ENCODE measurements around the gene NKG7.
A peak's percentile ranks its signal among the peaks of the same experiment; 100 is the strongest.

NKG7 gene

DNA sequence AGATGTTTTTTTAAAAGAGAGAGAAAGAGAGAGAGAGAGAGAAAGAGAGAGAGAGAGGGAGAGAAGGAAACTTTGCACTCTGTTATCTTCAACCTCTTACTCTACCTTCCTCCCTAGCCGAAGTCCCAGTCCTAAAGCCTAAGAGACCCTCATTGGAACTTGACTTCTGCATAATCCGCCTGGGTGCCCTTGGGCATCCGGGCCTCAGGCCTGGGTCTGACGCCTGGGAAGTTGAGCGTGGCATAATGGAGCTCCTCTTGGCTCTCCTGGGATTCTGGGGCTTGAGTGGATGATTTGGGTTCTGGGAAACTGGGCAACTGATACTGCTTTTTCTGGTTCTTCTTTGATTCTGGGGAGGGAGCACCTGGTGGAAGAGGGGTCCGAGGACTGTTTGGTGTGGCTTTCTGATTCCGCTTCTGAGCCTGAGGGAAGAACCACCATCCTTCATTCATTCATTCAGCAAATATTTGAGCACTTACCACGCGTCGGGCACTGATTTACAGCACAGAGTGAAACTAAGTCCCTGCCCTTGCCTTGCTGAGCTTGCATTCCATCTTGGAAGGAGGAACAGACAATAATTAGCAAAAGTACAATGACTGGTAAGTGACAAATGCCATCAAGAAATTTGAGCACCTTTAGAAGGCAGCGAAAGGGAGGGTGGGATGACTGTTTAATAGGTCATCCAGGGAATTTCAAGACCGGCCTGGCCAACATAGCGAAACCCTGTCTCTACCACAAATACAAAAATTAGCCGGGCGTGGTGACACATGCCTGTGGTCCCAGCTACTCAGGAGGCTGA, 38.7 kb upstream of the NKG7 start:
- TF ChIP-seq, protein P1, sequence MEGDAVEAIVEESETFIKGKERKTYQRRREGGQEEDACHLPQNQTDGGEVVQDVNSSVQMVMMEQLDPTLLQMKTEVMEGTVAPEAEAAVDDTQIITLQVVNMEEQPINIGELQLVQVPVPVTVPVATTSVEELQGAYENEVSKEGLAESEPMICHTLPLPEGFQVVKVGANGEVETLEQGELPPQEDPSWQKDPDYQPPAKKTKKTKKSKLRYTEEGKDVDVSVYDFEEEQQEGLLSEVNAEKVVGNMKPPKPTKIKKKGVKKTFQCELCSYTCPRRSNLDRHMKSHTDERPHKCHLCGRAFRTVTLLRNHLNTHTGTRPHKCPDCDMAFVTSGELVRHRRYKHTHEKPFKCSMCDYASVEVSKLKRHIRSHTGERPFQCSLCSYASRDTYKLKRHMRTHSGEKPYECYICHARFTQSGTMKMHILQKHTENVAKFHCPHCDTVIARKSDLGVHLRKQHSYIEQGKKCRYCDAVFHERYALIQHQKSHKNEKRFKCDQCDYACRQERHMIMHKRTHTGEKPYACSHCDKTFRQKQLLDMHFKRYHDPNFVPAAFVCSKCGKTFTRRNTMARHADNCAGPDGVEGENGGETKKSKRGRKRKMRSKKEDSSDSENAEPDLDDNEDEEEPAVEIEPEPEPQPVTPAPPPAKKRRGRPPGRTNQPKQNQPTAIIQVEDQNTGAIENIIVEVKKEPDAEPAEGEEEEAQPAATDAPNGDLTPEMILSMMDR (IDR thresholded peaks at IDR 0.05): no peak

DNA sequence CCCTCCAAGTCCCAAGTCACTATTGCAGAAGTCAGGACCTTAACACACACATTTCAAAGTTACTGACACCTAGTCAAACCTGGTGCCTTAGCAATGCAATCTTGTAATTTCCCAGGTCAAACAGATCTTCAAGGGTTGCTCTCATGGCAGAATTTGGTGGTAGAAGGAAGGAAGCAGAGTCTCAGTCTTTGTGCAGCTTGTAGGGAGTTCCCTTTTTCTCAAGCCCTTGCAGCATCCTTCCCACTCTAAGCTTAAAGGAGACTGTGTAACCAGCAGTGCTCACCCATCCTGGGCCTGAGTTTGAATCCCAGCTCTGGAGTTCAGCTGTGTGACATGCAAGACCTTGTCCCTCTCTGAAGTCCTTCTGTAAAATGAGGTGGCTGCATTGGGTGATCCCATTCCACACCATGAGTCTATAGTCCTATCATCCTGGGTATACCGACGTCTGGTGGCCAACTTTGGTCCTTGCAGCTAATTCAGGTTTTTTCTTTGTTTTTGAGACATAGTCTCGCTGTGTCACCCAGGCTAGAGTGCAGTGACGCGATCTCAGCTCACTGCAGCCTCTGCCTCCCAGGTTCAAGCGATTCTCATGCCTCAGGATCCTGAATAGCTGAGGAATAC, 35.2 kb upstream of the NKG7 start:
- TF ChIP-seq, protein P1 (IDR thresholded peaks at IDR 0.05): peak; percentile 25; the same call in 1 of the 2 replicates

DNA sequence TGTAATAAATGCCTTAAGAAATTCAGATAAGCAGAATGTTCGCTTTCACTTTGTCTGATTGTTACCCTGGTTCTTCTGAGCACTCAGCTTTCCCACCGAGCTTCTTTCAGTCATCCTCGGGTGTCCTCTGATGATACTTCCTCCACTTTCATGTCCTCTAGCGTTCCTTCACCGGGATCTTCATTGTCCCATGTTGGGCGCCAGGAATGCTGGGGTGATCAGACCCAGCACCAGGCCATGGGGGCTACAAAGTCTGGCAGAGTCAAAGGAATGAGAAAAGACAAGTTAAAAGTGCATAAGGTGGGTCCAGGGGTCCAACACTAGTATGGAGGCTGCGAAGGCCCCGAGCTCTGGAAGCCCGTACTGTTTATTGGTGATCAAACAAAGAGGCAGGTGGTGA, 29.7 kb upstream of the NKG7 start:
- TF ChIP-seq, protein P1 (IDR thresholded peaks at IDR 0.05): no peak

DNA sequence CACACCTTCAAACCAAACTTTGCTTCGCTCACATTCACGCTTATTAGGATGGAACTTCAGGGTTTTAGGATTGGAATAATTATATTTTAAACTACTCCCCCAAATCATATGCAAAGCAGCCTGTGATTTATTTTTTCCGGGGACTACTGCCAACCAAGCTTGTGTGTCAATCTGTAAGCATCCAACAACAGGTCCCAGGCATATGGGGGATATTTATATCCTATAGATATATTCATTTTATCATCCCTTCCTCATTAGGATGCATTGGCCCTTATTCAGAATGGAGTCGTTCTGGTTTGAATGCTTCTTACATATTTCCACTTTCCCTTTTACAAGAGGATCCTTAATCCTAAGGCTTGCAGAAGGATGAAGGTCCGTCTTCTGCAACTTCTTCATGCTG, 26.8 kb upstream of the NKG7 start:
- TF ChIP-seq, protein P1 (IDR thresholded peaks at IDR 0.05): no peak

DNA sequence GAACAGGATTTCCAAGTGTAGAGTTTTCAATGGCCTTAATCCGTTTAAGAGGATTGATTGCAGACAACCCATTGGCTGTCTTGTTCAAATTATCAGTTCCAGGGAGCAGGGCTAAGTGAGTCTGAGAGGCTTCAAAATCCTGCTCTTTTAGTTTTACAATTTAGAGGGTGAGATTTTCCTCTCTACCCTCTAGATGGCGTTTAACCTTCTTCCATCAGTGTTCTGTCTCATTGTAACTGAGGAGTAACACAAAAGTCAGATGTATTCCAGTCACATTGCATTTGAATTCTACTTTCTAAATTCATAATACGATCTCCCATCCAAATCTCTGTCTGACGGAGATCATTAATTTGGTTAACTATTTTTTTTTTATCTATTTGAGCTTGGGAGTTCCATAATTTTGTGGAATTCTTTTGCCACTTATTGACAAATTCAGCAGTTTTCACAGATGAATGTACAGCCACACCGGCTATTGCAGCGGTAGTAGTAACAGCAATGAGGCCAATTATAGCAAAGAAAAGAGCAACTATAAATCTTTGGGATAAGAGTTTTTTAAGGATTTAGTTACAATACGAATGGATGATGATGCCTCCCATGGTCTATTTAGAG, 25.7 kb upstream of the NKG7 start:
- TF ChIP-seq, protein P1 (IDR thresholded peaks at IDR 0.05): peak; percentile 73

DNA sequence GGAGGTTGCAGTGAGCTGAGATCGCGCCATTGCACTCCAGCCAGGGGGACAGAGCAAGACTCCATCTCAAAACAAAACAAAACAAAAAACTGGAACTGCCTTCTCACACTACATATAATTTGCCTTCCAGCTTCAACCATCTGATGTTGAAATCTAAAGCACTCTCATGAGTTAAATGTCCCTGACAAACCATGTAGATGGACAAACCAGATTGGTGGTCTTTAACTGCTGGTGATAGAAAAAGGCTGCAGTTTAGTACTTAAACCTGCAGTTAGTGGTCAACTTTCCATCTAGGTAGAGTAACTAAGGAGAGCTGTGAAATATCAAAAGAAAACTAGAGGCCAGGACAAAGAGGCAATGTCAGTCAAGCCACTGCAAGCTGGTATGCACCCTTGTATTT, 23.7 kb upstream of the NKG7 start:
- TF ChIP-seq, protein P1 (IDR thresholded peaks at IDR 0.05): no peak

DNA sequence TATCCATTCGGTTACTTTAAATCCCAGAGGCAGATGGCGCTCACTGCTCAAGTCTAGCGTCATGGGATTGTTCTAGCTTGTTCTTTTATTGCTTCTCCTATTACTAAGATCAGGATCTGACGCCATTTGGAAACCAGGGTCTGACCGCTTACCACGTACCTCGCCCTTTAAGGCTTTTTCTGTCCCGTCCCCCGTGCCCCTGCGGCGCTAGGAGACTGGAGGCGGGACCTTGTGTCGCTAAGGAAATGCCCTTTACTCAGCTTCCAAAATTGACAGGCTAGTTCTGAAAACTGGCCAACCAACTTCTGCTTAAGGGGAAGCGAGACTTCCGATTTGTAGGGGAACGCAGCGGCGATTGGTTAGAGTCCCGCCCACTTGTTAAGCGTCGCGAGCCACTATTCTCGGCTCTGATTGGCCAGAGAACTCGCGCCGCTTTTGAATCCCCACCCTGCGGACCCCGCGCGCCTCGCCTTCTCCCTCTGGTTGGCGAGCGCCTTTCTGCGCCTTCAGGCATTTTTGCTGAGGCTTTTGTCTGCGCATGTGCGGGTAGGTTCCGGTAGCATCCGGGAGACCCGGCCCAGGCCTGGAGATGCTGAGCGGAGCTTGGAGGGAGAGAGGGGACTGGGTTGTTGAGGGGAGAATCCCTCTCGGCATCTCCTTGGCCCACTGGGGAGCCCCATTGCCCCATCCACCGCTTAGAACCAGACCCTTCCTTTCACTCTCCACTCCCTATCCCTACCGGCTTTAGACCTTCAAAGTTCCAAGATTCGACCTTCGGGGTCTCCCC, 21.8 kb upstream of the NKG7 start:
- TF ChIP-seq, protein P1 (IDR thresholded peaks at IDR 0.05): peak; percentile 14; the same call in 1 of the 2 replicates

Data from LNCAP (cell line).